ENCODE measurements around the gene LGALS7B.
"Not testable (repeated sequence)": the region's sequence is repeated elsewhere in the genome, so short reads cannot be mapped to it uniquely, and the experiment has no call there.

DNA sequence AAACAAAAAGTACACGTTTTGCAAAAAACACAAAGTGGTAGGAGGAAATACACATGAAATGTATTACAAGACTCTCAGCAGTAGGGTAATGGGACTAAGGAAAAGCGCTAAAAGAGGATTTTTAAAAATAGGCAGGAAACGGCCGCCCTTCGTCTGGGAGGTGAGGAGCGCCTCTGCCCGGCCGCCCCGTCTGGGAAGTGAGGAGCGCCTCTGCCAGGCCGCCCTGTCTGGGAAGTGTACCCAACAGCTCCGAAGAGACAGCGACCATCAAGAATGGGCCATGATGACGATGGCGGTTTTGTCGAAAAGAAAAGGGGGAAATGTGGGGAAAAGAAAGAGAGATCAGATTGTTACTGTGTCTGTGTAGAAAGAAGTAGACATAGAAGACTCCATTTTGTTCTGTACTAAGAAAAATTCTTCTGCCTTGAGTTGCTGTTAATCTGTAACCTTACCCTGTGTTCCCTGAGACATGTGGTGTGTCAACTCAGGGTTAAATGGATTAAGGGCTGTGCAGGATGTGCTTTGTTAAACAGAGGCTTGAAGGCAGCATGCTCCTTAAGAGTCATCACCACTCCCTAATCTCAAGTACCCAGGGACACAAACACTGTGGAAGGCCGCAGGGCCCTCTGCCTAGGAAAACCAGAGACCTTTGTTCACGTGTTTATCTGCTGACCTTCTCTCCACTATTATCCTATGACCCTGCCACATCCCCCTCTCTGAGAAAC, 18.5 kb downstream of the LGALS7B start:
- TF ChIP-seq CTCF (IDR thresholded peaks at IDR 0.05; ENCODE audit: low read length); EZH2 (optimal IDR thresholded peaks at IDR 0.05; ENCODE audit: low read depth, low read length); EZH2phosphoT487 (IDR thresholded peaks at IDR 0.05; ENCODE audit: low read length): not testable (repeated sequence)

Data from MM.1S (cell line).